Measurements from ENCODE around the gene ALKBH7. TPM values are rescaled to one million over a fixed set of nuclear protein-coding genes. Genes with fewer than 3 reads are reported as not detected.
"Not testable (repeated sequence)": the region's sequence is repeated elsewhere in the genome, so short reads cannot be mapped to it uniquely, and the experiment has no call there.

ALKBH7 gene
- total RNA-seq, 2 experiments from 2014 or later: 75.3 to 78.7 TPM

DNA sequence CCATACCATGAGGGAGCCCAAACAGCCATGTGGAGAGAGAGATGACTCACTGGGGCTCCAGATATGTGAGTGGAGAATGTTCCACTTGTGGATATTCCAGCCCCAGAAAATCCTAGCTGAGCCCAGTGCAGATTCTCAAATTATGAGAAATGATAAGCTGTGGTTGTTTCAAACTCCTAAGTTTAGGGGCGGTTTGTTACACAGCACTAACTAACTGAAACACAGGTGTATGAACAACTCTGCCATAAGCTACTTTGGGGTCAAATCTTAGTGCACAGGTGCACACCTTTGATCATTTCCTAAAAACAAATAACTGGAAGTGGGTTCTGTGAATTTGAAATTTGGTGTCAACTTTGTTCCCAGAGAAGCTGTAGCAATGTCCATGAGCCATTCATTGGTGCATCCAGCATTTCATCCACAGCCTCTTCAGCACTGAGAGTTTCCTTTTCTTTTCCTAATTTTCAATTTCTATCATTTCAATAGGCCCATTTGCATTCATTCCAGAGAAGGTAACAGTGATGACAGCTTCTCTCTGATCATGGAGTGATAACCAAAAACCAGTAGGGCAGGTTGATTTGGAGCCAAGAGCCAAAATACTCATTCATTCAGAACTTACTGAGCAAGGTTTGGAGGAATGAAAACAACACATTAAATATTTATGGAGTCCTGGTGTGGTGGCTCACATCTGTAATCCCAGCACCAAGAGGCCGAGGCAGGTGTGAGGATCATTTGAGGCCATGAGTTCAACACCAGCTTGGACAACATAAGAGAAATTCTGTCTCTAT lies 20.0 kb upstream of the ALKBH7 start:
- H3K27me3 Mint-ChIP-seq: no peaks in the 10 kb centered on the region
- DNase-seq (no peak), ATAC-seq (ENCODE audit: poor library complexity) (no peak)
- Histone ChIP-seq H3K4me3 (ENCODE audit: low read length) (no peak overlapping the region), H3K36me3 (ENCODE audit: insufficient read depth, low read length) (peaks cover 20% of the 10 kb centered on the region), H3K4me1 (ENCODE audit: insufficient read depth, low read length) (no peaks in the 10 kb centered on the region), H3K27ac (ENCODE audit: low read depth in 1 of 2, low read length in 2 of 2) (no peak overlapping the region), H3K9me3 (ENCODE audit: control insufficient read depth in 1 of 2, insufficient read depth in 1 of 2, low read length in 2 of 2) (no peaks in the 10 kb centered on the region), H3K27me3 (ENCODE audit: control insufficient read depth in 1 of 2, insufficient read depth in 2 of 2, low read length in 2 of 2) (no peaks in the 10 kb centered on the region)
- peaks cover under 1% of the 10 kb centered on the region for H3K4me1 Mint-ChIP-seq (ENCODE audit: low read depth)
- intact Hi-C loops (cut with DNase I, micrococcal nuclease): no loop called here
- TF ChIP-seq CTCF (IDR thresholded peaks at IDR 0.05): no peak
- ChIA-PET CTCF (interaction anchor here (1.4 kb wide), 1 partner anchor 9 kb away, joined by 4 read pairs; the partner anchor contains the start of gene CLPP), POLR2A (interaction anchor here (0.8 kb wide), 1 partner anchor 20 kb away, joined by 3 read pairs; the partner anchor contains the start of gene ALKBH7)
- peaks cover 61% of the 10 kb centered on the region for H3K36me3 Mint-ChIP-seq (ENCODE audit: low read depth)
- H3K27ac Mint-ChIP-seq: no peak overlapping the region
- no peak overlapping the region for H3K4me3 Mint-ChIP-seq
- no peaks in the 10 kb centered on the region for H3K9me3 Mint-ChIP-seq

DNA sequence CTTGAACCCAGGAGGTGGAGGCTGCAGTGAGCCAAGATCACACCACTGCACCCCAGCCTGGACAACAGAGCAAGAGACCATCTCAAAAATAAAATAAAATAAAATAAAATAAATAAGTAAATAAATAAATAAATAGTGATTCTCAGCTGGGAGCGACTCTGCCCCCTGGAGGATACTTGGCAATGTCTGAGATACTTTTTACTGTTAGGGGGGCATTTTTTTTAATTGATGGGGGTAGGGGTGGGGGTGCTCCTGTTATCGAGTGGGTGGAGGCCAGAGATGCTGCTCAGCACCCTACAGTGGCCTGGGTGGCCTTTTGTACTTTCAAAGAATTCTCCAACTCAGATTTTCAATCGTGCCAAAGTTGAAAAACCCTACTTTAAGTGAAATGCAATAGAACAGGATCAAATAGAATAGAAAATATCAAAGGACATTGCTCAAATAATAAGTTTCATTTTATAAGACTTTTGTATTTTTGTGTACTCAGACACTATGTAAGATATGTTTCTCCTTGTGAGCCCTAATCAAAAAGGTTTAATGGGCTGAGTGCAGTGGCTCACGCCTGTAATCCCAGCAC lies 18.4 kb upstream of the ALKBH7 start:
- H3K4me1 Mint-ChIP-seq (ENCODE audit: low read depth): peaks cover 4% of the 10 kb centered on the region
- intact Hi-C loops (cut with DNase I, micrococcal nuclease): no loop called here
- Histone ChIP-seq H3K4me1 (ENCODE audit: insufficient read depth, low read length) (no peaks in the 10 kb centered on the region), H3K36me3 (ENCODE audit: insufficient read depth, low read length) (peaks cover 17% of the 10 kb centered on the region), H3K4me3 (ENCODE audit: low read length) (no peak overlapping the region), H3K27ac (ENCODE audit: low read depth in 1 of 2, low read length in 2 of 2) (no peak overlapping the region), H3K27me3 (ENCODE audit: control insufficient read depth in 1 of 2, insufficient read depth in 2 of 2, low read length in 2 of 2) (no peaks in the 10 kb centered on the region), H3K9me3 (ENCODE audit: control insufficient read depth in 1 of 2, insufficient read depth in 1 of 2, low read length in 2 of 2) (no peaks in the 10 kb centered on the region)
- no peak overlapping the region for H3K4me3 Mint-ChIP-seq
- no peaks in the 10 kb centered on the region for H3K9me3 Mint-ChIP-seq
- no peaks in the 10 kb centered on the region for H3K27me3 Mint-ChIP-seq
- peaks cover 48% of the 10 kb centered on the region for H3K36me3 Mint-ChIP-seq (ENCODE audit: low read depth)
- no peak for ATAC-seq (ENCODE audit: poor library complexity)
- ChIA-PET POLR2A (no interaction called here), CTCF (no interaction called here)
- H3K27ac Mint-ChIP-seq: no peak overlapping the region
- peak in 1 of 14 experiments; percentile 21 for DNase-seq
- TF ChIP-seq CTCF (IDR thresholded peaks at IDR 0.05): no peak

DNA sequence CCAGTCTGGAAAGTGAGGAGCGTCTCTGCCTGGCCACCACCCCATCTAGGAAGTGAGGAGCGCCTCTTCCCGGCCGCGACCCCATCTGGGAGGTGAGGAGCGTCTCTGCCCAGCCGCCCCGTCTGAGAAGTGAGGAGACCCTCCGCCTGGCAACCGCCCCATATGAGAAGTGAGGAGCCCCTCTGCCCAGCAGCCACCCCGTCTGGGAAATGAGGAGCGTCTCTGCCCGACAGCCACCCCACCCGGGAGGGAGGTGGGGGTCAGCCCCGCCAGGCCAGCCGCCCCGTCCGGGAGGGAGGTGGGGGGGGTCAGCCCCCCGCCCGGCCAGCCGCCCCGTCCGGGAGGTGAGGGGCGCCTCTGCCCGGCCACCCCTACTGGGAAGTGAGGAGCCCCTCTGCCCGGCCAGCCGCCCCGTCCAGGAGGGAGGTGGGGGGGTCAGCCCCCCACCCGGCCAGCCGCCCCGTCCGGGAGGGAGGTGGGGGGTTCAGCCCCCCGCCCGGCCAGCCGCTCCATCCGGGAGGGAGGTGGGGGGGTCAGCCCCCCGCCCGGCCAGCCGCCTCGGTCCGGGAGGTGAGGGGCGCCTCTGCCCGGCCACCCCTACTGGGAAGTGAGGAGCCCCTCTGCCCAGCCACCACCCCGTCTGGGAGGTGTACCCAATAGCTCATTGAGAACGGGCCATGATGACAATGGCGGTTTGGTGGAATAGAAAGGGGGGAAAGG lies 17.1 kb upstream of the ALKBH7 start:
- H3K4me3 Mint-ChIP-seq; intact Hi-C loops (cut with DNase I, micrococcal nuclease); H3K4me1 Mint-ChIP-seq (ENCODE audit: low read depth); CTCF ChIA-PET; H3K27ac Mint-ChIP-seq; H3K9me3 Mint-ChIP-seq; POLR2A ChIA-PET; DNase-seq; H3K27me3 ChIP-seq (ENCODE audit: control insufficient read depth in 1 of 2, insufficient read depth in 2 of 2, low read length in 2 of 2); H3K27me3 Mint-ChIP-seq; H3K27ac ChIP-seq (ENCODE audit: low read depth in 1 of 2, low read length in 2 of 2); H3K9me3 ChIP-seq (ENCODE audit: control insufficient read depth in 1 of 2, insufficient read depth in 1 of 2, low read length in 2 of 2); ATAC-seq (ENCODE audit: poor library complexity); H3K4me3 ChIP-seq (ENCODE audit: low read length); H3K4me1 ChIP-seq (ENCODE audit: insufficient read depth, low read length): not testable (repeated sequence)
- peaks cover 17% of the 10 kb centered on the region for H3K36me3 ChIP-seq (ENCODE audit: insufficient read depth, low read length)
- peaks cover 45% of the 10 kb centered on the region for H3K36me3 Mint-ChIP-seq (ENCODE audit: low read depth)

Data from CD4-positive, alpha-beta T cell (primary cell).